H9 (cell line): Measurements from ENCODE around the gene TRMT1. TPM values are rescaled to one million over a fixed set of nuclear protein-coding genes. Genes with fewer than 3 reads are reported as not detected.

ENCODE experiments used
- DNase-seq: peaks from one replicate; pipeline ENCODE4 v3.0.0-alpha.2; 2017
- H2AFZ ChIP-seq: one replicate; pipeline ENCODE4 v1.6.1; 2013; ENCODE audit warnings: mild to moderate bottlenecking, low read length, control low read depth, moderate library complexity
- H2AK5ac ChIP-seq: 2 replicates; pipeline ENCODE4 v1.6.1; 2013; ENCODE audit warnings: low read length, control low read depth, mixed read lengths; ENCODE audit not compliant: insufficient read length
- H2BK120ac ChIP-seq: one replicate; pipeline ENCODE4 v1.6.1; 2013; ENCODE audit warnings: low read depth, mild to moderate bottlenecking, low read length, control low read depth, inconsistent platforms; ENCODE audit not compliant: poor library complexity, severe bottlenecking
- H2BK12ac ChIP-seq: 2 replicates; pipeline ENCODE4 v1.6.1; 2013; ENCODE audit warnings: low read length, control low read depth, mixed read lengths, low read depth; ENCODE audit not compliant: insufficient read length
- H2BK15ac ChIP-seq: 2 replicates; pipeline ENCODE4 v1.6.1; 2013; ENCODE audit warnings: low read depth, low read length, control low read depth
- H2BK20ac ChIP-seq: one replicate; pipeline ENCODE4 v1.6.1; 2013; ENCODE audit warnings: low read depth, mild to moderate bottlenecking, low read length, control low read depth, inconsistent platforms; ENCODE audit not compliant: poor library complexity, severe bottlenecking
- H2BK5ac ChIP-seq: 2 replicates; pipeline ENCODE4 v1.6.1; 2013; ENCODE audit warnings: low read length, control low read depth, mixed read lengths; ENCODE audit not compliant: insufficient read length
- H3K14ac ChIP-seq: 2 replicates; pipeline ENCODE4 v1.6.1; 2013; ENCODE audit warnings: low read length, control low read depth; ENCODE audit not compliant: insufficient read depth
- H3K18ac ChIP-seq: 2 replicates; pipeline ENCODE4 v1.6.1; 2013; ENCODE audit warnings: low read depth, mild to moderate bottlenecking, mixed read lengths, low read length, control low read depth; ENCODE audit not compliant: insufficient read length
- H3K23ac ChIP-seq: 2 replicates; pipeline ENCODE4 v1.6.1; 2013; ENCODE audit warnings: low read length, control low read depth, mixed read lengths, low read depth; ENCODE audit not compliant: insufficient read length
- H3K23me2 ChIP-seq: 2 replicates; pipeline ENCODE4 v1.6.1; 2013; ENCODE audit warnings: low read depth, mild to moderate bottlenecking, mixed read lengths, low read length, control low read depth; ENCODE audit not compliant: insufficient read length, poor library complexity, severe bottlenecking
- H3K27ac ChIP-seq: 2 replicates; pipeline ENCODE4 v1.5.1; 2013; ENCODE audit warnings: low read length, control low read depth, mixed read lengths, low read depth; ENCODE audit not compliant: insufficient read length
- H3K27me3 ChIP-seq: 2 replicates; pipeline ENCODE4 v1.6.1; 2013; ENCODE audit warnings: low read length, control low read depth, inconsistent platforms; ENCODE audit not compliant: insufficient read depth
- H3K4ac ChIP-seq: 2 replicates; pipeline ENCODE4 v1.6.1; 2013; ENCODE audit warnings: low read depth, mild to moderate bottlenecking, control low read depth, inconsistent platforms, low read length, moderate library complexity
- H3K4me1 ChIP-seq: 2 replicates; pipeline ENCODE4 v1.6.1; 2013; ENCODE audit warnings: low read length, control low read depth, inconsistent platforms; ENCODE audit not compliant: insufficient read depth
- H3K4me2 ChIP-seq: 2 replicates; pipeline ENCODE4 v1.6.1; 2013; ENCODE audit warnings: low read length, control low read depth, mixed read lengths; ENCODE audit not compliant: insufficient read length, insufficient read depth
- H3K56ac ChIP-seq: 2 replicates; pipeline ENCODE4 v1.6.1; 2013; ENCODE audit warnings: low read depth, mild to moderate bottlenecking, mixed read lengths, low read length, control low read depth; ENCODE audit not compliant: insufficient read length
- H3K79me1 ChIP-seq: 2 replicates; pipeline ENCODE4 v1.6.1; 2013; ENCODE audit warnings: low read depth, mild to moderate bottlenecking, moderate library complexity, low read length, control low read depth, inconsistent platforms; ENCODE audit not compliant: insufficient read depth, poor library complexity, severe bottlenecking
- H3K79me2 ChIP-seq: 2 replicates; pipeline ENCODE4 v1.6.1; 2013; ENCODE audit warnings: low read length, control low read depth, inconsistent platforms; ENCODE audit not compliant: insufficient read depth
- H3K9ac ChIP-seq: 2 replicates; pipeline ENCODE4 v1.6.1; 2013; ENCODE audit warnings: low read length, control low read depth, mixed read lengths; ENCODE audit not compliant: insufficient read length; ENCODE audit errors: extremely low read depth
- H3K9me3 ChIP-seq: one replicate; pipeline ENCODE4 v1.6.1; 2013; ENCODE audit warnings: low read depth, low read length, inconsistent platforms; ENCODE audit not compliant: control insufficient read depth
- H3T11ph ChIP-seq: one replicate; pipeline ENCODE4 v1.6.1; 2013; ENCODE audit warnings: mild to moderate bottlenecking, low read length, control low read depth, inconsistent platforms
- H4K20me1 ChIP-seq: one replicate; pipeline ENCODE4 v1.6.1; 2013; ENCODE audit not compliant: control insufficient read depth, insufficient read length, insufficient read depth
- H4K5ac ChIP-seq: 2 replicates; pipeline ENCODE4 v1.6.1; 2013; ENCODE audit warnings: low read depth, mild to moderate bottlenecking, mixed read lengths, low read length, control low read depth; ENCODE audit not compliant: insufficient read length
- H4K8ac ChIP-seq: replicated peaks from 2 replicates; pipeline ENCODE4 v1.6.1; 2013; ENCODE audit warnings: low read length, control low read depth, mixed read lengths, low read depth; ENCODE audit not compliant: insufficient read length
- H4K91ac ChIP-seq: 2 replicates; pipeline ENCODE4 v1.6.1; 2013; ENCODE audit warnings: low read depth, mild to moderate bottlenecking, moderate library complexity, mixed read lengths, low read length, control low read depth; ENCODE audit not compliant: insufficient read length
- H3K27ac Mint-ChIP-seq, 3 experiments: 2 replicates in 2 of 3; 3 replicates in 1 of 3; pipeline ENCODE4 v1.8.0; 2020 to 2021; ENCODE audit warnings: mixed read lengths in 3 of 3, mild to moderate bottlenecking in 1 of 3, moderate library complexity in 1 of 3
- H3K27me3 Mint-ChIP-seq: 2 replicates; pipeline ENCODE4 v1.8.0; 2021; ENCODE audit warnings: low read depth, mild to moderate bottlenecking, moderate library complexity, mixed read lengths
- H3K36me3 Mint-ChIP-seq, 3 experiments: 2 replicates in 2 of 3; 3 replicates in 1 of 3; pipeline ENCODE4 v1.8.0; 2020 to 2021; ENCODE audit warnings: low read depth in 3 of 3, mixed read lengths in 3 of 3; ENCODE audit not compliant: insufficient read depth in 1 of 3
- H3K4me1 Mint-ChIP-seq, 2 experiments: 2 replicates each; pipeline ENCODE4 v1.8.0; 2020; ENCODE audit warnings: mixed read lengths in 2 of 2
- H3K4me3 Mint-ChIP-seq, 2 experiments: 2 replicates in 1 of 2; 3 replicates in 1 of 2; pipeline ENCODE4 v1.8.0; 2020 to 2021; ENCODE audit warnings: mild to moderate bottlenecking in 2 of 2, mixed read lengths in 2 of 2, moderate library complexity in 1 of 2
- H3K9me3 Mint-ChIP-seq, 2 experiments: 2 replicates in 1 of 2; 3 replicates in 1 of 2; pipeline ENCODE4 v1.8.0; 2020; ENCODE audit warnings: mild to moderate bottlenecking in 2 of 2, mixed read lengths in 2 of 2, moderate library complexity in 1 of 2
- CTCF ChIP-seq: fragments of 200-600 bp; sonication (generic); conservative IDR thresholded peaks from 3 replicates; pipeline ENCODE4 v1.8.0; 2021; ENCODE audit warnings: antibody characterized with exemption, mild to moderate bottlenecking
- WGBS: extraction: QIAGEN DNeasy Blood & Tissue Kit; methylation state at CpG from one replicate; pipeline ENCODE4 v1.1.7; 2013; ENCODE audit warnings: missing lambda C conversion rate, low lambda C conversion rate, mixed read lengths; ENCODE audit not compliant: insufficient read length; ENCODE audit errors: extremely low coverage; 5-methylcytosine and 5-hydroxymethylcytosine counted together
- total RNA-seq: library from RNA; stranded (reverse); gene quantifications from 2 replicates; pipeline ENCODE4 v1.2.1, GENCODE V29; 2021

The TRMT1 gene
- total RNA-seq, 1 experiment from 2014 or later: 95.7 TPM

DNA sequence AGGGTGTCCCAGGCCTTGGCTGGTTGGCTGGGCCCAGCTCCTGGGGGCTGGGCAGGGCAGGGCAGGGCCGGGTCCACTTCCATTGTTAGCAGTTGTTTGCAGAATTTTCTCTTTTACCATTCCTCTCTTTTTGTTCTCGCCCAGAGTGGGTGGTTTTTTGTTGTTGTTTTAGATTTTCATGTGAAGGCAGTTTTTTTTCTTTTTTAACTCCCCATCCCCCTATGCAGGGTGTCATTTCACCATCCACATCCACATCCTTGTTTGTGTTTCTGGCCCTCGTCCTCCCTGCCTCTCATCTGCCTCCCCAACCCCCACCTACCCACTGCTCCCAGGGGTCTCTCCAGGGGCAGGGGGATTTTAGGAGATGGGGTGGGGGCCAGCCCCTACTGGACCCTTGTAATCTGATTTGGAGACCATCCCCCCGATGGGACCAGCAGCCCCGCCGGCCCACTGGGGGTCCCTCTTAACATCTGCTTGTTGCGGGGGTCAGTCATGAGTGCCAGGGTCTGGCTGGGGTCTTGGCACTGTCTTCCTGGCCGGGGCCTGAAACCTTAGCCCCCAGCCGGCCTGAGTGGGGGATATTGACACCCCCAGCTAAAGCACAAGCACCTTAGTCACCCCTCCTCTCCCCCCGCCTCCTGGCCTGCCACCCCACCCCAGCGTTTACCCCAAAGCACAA, 23.2 kb upstream of the TRMT1 start:
- H4K91ac ChIP-seq: no peak overlapping the region
- H4K20me1 ChIP-seq: no peaks in the 10 kb centered on the region
- no peak overlapping the region for H2BK12ac ChIP-seq
- H2BK20ac ChIP-seq: no peak overlapping the region
- peaks cover 2% of the 10 kb centered on the region for H3K79me1 ChIP-seq
- H3K23me2 ChIP-seq: no peaks in the 10 kb centered on the region
- Mint-ChIP-seq H3K36me3 (peaks cover 25 to 62% (median 55%) of the 10 kb centered on the region in 3 experiments; a peak in 6 of 7 replicates), H3K4me1 (peaks cover 5 to 16% of the 10 kb centered on the region in 2 experiments; a peak in 3 of 4 replicates), H3K27me3 (no peaks in the 10 kb centered on the region), H3K27ac (peak overlapping the region in 2 of 3 experiments; percentile 69 to 90; a peak in 2 of 7 replicates), H3K4me3 (peak overlapping the region in 1 of 2 experiments; percentile 56; a peak in 1 of 5 replicates), H3K9me3 (no peaks in the 10 kb centered on the region)
- no peak overlapping the region for H3K4me2 ChIP-seq
- no peak overlapping the region for H2AK5ac ChIP-seq
- H3K27ac ChIP-seq: no peak overlapping the region
- H2AFZ ChIP-seq: no peak overlapping the region
- no peak overlapping the region for H3K4ac ChIP-seq
- no peak overlapping the region for H2BK5ac ChIP-seq
- no peak overlapping the region for H2BK120ac ChIP-seq
- H3K14ac ChIP-seq: no peak overlapping the region
- no peaks in the 10 kb centered on the region for H3K27me3 ChIP-seq
- H3K9ac ChIP-seq: no peak overlapping the region
- H3K23ac ChIP-seq: no peak overlapping the region
- no peak overlapping the region for H3T11ph ChIP-seq
- no peak overlapping the region for H2BK15ac ChIP-seq
- H3K18ac ChIP-seq: no peak overlapping the region
- no peak overlapping the region for H4K8ac ChIP-seq
- DNase-seq: no peak
- no peaks in the 10 kb centered on the region; the same call in 1 of the 2 replicates for H3K79me2 ChIP-seq
- H4K5ac ChIP-seq: no peak overlapping the region
- no peaks in the 10 kb centered on the region for H3K4me1 ChIP-seq
- no CpG with 5 or more reads among the region's 11 CpGs for WGBS
- no peak for TF ChIP-seq CTCF
- no peak overlapping the region for H3K56ac ChIP-seq
- H3K9me3 ChIP-seq: no peaks in the 10 kb centered on the region
